ENCODE results near the gene MDFI. TPM values are rescaled to one million over a fixed set of nuclear protein-coding genes. Genes with fewer than 3 reads are reported as not detected.

Gene MDFI
- total RNA-seq, 2 donors from 2014 or later: 52.7 to 80.0 TPM

GRCh38 chr6:41601248-41601549, 37.1 kb upstream of the MDFI start:
- Histone ChIP-seq H3K4me3 (ENCODE audit: low read length) (no peak overlapping the region), H3K27ac (ENCODE audit: low read depth, low read length) (no peak overlapping the region), H3K27me3 (ENCODE audit: control insufficient read depth, insufficient read depth, low read length, poor library complexity, severe bottlenecking) (no peaks in the 10 kb centered on the region), H3K9ac (ENCODE audit: extremely low read depth, low read length, poor library complexity, severe bottlenecking) (no peak overlapping the region), H3K4me1 (ENCODE audit: control insufficient read depth, insufficient read depth, low read length) (peaks cover 4% of the 10 kb centered on the region), H3K9me3 (ENCODE audit: control insufficient read depth, low read length) (no peaks in the 10 kb centered on the region), H3K36me3 (ENCODE audit: control insufficient read depth, insufficient read depth, low read length) (peaks cover 7% of the 10 kb centered on the region)
- Mint-ChIP-seq H3K4me3 (no peak overlapping the region), H3K27ac (no peak overlapping the region), H3K36me3 (ENCODE audit: low read depth) (peaks cover 16% of the 10 kb centered on the region), H3K4me1 (peaks cover 8% of the 10 kb centered on the region), H3K9me3 (no peaks in the 10 kb centered on the region), H3K27me3 (ENCODE audit: insufficient read depth) (no peaks in the 10 kb centered on the region)
- no peak for DNase-seq
- TF ChIP-seq CTCF (conservative IDR thresholded peaks at IDR 0.05): no peak
- 86 to 91% methylated on average over 3 to 6 of the region's 6 CpGs for WGBS, 2 experiments (ENCODE audit: insufficient coverage in 1 of 2, insufficient read length in 1 of 2)

- no peak overlapping the region for H3K27ac ChIP-seq (ENCODE audit: low read depth, low read length)
- no peak overlapping the region for H3K27ac Mint-ChIP-seq
- H3K4me3 Mint-ChIP-seq: peak overlapping the region; percentile 50
Measured at GRCh38 chr6:41602422-41602743, 35.9 kb upstream of the MDFI start.

GRCh38 chr6:41602864-41603608, 35.2 kb upstream of the MDFI start:
- Histone ChIP-seq H3K9me3 (ENCODE audit: control insufficient read depth, low read length) (no peaks in the 10 kb centered on the region), H3K27me3 (ENCODE audit: control insufficient read depth, insufficient read depth, low read length, poor library complexity, severe bottlenecking) (no peaks in the 10 kb centered on the region), H3K4me1 (ENCODE audit: control insufficient read depth, insufficient read depth, low read length) (peaks cover 4% of the 10 kb centered on the region), H3K9ac (ENCODE audit: extremely low read depth, low read length, poor library complexity, severe bottlenecking) (no peak overlapping the region), H3K36me3 (ENCODE audit: control insufficient read depth, insufficient read depth, low read length) (no peaks in the 10 kb centered on the region), H3K4me3 (ENCODE audit: low read length) (peak overlapping the region; percentile 80), H3K27ac (ENCODE audit: low read depth, low read length) (no peak overlapping the region)
- Mint-ChIP-seq H3K36me3 (ENCODE audit: low read depth) (peaks cover 7% of the 10 kb centered on the region), H3K4me1 (peaks cover 8% of the 10 kb centered on the region), H3K9me3 (no peaks in the 10 kb centered on the region), H3K27ac (no peak overlapping the region), H3K4me3 (peak overlapping the region; percentile 50), H3K27me3 (ENCODE audit: insufficient read depth) (no peaks in the 10 kb centered on the region)
- WGBS, 2 experiments (ENCODE audit: insufficient coverage in 1 of 2, insufficient read length in 1 of 2): 16 to 23% methylated on average over 10 to 20 of the region's 20 CpGs
- peak; percentile 94 for DNase-seq
- peak; percentile 97 for TF ChIP-seq CTCF (conservative IDR thresholded peaks at IDR 0.05)

More at GRCh38 chr6:41602422-41602743, 35.9 kb upstream of the MDFI start:
- peaks cover 9% of the 10 kb centered on the region for H3K36me3 Mint-ChIP-seq (ENCODE audit: low read depth)
- Histone ChIP-seq H3K4me3 (ENCODE audit: low read length) (no peak overlapping the region), H3K36me3 (ENCODE audit: control insufficient read depth, insufficient read depth, low read length) (no peaks in the 10 kb centered on the region), H3K27me3 (ENCODE audit: control insufficient read depth, insufficient read depth, low read length, poor library complexity, severe bottlenecking) (no peaks in the 10 kb centered on the region), H3K9ac (ENCODE audit: extremely low read depth, low read length, poor library complexity, severe bottlenecking) (no peak overlapping the region), H3K4me1 (ENCODE audit: control insufficient read depth, insufficient read depth, low read length) (peaks cover 4% of the 10 kb centered on the region), H3K9me3 (ENCODE audit: control insufficient read depth, low read length) (no peaks in the 10 kb centered on the region)
- H3K4me1 Mint-ChIP-seq: peaks cover 8% of the 10 kb centered on the region
- no peaks in the 10 kb centered on the region for H3K27me3 Mint-ChIP-seq (ENCODE audit: insufficient read depth)
- no peak for DNase-seq
- H3K9me3 Mint-ChIP-seq: no peaks in the 10 kb centered on the region
- 70 to 71% methylated on average over 1 to 4 of the region's 4 CpGs for WGBS, 2 experiments (ENCODE audit: insufficient coverage in 1 of 2, insufficient read length in 1 of 2)
- TF ChIP-seq CTCF (conservative IDR thresholded peaks at IDR 0.05): no peak

Measured in endodermal cell (in vitro differentiated cells).